Hematopoietic multipotent progenitor cell treated with erythropoietin and hydrocortisone succinate and interleukin-3 and kit ligand, for 17 days (in vitro differentiated cells): Measurements from ENCODE around the gene ITIH5.
A peak's percentile ranks its signal among the peaks of the same experiment; 100 is the strongest.

ENCODE experiments used
- DNase-seq: peaks from one replicate; pipeline ENCODE4 v3.0.0-alpha.2; 2015; ENCODE audit warnings: low spot score

The ITIH5 gene

DNA sequence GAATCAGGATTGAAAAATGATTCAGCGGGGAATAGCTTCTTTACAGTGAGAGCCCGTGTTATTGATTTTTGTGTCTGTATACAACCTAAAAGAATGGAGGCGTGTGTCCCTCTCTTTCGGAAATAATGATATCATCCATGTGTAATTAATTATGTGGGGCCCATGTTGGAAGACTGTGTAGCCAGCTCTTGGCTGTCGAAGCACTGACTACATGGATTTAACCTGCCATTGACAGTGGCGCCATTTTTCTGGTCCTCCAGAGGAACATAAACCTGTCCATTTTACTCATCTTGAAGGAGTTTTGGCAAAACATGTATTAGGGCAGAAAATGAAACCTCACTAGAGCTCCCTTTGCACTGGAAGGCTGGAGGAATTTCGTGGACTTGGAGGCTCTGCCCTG, 119.6 kb downstream of the ITIH5 start:
- no peak for DNase-seq

DNA sequence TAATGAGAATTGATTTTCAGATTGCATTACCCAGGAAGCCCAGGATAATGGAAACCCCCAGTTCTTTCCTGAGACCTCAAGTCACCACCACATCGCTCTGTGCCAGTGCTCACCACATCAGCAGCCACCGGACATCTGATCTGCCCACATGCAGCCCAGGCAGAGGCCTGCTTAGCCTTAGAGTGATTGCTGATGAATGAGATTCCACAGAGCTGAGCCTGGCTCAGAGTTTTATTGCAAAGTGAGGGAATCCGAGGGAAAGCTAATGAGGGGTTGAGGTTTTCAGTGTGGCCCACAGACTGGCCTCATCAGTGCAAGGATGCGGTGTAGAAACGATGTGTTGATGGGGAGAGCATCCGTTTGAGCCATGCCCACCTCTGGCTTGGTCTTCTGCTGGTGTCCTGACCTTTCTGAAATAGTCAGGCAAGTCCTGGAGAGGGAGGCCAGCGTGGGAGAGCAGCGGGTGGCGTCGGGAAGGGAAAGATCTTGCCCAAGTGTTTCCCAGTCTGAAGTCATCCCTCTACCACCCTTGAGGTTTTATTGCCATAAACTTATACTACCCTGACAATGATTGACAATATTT, 120.3 kb downstream of the ITIH5 start:
- DNase-seq, result no peak

DNA sequence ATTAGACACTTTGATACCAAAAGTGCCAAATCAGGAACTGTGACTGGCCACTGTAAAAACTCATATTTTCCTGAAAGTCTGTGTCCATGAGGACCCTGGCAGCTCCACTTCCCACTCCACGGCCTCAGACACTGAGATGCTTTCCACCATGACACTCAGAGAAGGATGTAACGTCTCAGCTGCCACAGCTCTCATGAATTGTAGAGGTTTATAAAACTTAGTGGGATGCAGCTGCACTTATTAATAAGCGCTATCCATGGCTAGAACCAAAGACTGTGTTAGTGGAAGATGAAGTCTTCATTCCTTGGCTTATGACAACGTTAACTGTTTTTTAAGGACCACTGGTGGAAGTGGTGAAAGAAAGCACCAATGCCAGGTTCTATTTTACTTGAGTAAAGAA, 121.0 kb downstream of the ITIH5 start:
- DNase-seq, result no peak

GRCh38 chr10:7545261-7545660, 121.5 kb downstream of the ITIH5 start:
- no peak for DNase-seq

DNA sequence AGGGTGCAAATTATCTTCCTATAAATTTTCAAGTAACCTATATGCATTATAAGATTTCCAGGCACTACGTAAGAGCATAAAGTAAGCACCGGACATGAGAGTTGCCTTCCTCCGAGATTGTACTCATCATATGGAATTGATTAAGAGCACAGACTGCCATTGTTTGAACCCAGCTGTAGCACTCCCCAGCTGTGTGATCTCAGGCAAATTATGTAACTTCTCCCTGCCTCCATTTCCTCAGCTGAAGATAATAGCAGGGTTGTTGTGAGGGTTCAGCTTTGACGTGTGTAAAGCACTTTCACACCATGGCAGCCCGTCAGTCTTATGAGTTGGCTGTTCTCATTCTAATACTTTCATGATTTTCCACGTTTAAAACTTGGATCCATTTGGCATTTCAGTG, 122.6 kb downstream of the ITIH5 start:
- no peak for DNase-seq

DNA sequence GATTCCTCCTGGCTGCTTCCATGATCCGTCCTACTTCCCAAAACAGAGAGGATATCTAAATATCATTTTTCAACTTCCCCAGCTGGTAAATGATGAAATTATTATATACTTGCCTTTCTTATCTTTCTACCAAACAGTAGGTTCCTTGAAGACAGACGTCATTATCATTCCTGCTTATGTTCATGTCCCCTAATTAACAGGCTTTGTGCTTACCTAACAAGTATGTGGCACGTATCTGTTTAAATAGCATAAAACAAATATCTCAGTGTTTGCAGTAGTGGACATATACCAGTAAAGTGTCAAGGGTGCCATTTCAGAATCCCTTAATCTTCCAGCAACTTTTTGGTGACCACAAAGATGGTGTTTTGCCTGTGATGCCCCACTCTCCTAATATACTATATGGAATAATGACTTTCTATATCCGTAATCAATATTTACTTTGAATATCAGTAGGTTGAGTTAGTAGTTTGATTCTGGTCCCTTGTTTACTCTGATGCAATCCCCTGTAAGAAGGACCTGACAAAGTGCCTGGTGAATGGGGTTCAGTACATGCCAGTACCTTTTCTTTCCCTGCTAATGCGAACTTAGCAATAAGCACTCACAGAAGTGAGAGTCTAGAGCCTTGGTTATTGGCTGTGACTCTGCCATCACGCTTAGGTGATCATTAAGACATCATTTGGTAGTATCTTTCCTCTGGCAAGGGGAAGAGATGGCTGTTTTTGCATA, 124.4 kb downstream of the ITIH5 start:
- no peak for DNase-seq

GRCh38 chr10:7541137-7542087, 125.4 kb downstream of the ITIH5 start:
- DNase-seq, result no peak

DNA sequence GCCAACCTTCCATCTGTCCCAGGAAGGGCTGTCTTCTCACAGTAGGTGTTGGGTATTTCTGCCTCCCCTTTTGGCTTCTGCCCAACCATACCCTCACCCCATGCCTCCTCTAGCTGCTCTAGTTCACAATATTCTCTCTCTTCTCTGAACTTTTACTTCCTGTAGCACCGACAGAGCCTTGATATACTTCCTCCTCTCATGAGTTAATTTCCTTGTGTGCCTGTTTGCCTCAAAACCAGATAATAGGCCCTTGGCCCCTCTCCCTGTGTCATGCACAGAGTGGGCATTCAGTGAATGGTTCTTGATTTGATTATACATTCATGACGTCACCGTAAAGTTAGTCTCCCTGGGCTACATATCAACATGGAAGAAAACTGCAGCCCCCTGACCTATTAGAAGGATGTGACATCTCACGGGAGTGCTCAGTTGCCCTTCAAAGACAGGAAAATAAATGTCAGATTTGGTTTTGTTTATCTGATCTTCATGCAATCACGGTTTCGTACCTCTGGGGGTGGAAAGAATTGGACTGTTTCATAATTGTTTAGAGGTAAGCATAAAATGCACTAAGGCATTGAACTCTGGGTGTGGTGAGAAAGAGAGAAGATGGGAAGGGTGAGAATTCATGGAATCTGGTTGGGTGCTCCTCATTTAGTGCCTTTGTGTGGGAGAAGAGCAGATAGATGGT, 127.7 kb downstream of the ITIH5 start:
- DNase-seq, result no peak

- DNase-seq, result no peak
Observed at GRCh38 chr10:7537126-7537525, 129.6 kb downstream of the ITIH5 start.

DNA sequence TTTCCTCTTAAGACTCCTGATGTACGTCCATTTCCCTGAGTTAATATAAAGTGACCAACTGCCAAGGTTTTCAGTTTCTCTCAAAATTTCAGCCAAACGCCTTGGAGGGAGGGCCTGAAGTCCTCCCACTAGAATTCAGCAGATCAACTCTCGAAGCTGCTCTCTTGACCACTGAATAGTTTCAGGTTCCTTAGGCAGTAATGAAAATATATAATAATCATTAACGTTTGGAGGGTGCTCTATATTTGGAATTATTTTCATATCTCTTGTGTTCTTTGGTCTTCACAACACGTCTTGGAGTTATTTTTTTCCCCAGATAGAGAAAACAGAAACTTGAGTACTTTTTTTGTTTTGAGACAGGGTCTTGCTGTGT, 132.3 kb downstream of the ITIH5 start:
- no peak for DNase-seq

GRCh38 chr10:7533657-7534479, 132.9 kb downstream of the ITIH5 start:
- no peak for DNase-seq

DNA sequence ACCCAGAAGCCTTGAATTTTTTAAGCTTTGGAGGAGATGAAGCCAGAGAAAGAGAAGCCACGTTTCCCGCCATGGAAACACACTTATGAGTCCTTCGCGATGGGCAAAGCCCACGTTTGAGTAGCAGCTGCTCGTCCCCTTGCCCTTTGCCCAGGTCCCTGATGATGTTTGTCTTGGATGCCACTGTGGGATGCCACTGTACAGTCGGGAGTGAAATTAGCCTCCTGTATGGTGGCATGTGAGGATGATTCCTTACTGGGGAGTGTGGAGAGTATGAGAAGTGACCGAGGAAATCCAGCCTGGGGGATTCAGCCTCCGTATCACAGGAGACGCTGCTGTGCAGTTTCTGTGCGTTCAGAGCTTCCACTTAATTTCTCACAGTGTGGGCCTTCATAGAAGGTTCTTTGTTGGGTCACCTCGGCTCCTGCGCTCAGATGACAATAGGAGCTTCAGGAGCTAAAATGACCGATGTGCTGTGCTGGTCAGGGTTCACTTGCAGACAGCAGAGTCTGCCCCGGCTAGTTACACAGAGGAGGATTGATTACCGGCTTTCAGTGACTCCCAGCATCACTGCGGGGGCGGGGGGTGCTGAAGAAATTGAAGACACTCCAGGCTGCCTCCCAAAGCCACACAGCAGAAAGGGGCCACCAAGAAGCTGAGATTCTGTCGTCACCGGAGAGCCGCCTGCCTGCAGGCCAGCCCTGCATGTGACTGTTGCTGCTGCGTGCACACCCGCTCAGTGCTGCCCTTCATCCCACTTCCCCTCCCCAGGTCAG, 133.9 kb downstream of the ITIH5 start:
- DNase-seq, result no peak

DNA sequence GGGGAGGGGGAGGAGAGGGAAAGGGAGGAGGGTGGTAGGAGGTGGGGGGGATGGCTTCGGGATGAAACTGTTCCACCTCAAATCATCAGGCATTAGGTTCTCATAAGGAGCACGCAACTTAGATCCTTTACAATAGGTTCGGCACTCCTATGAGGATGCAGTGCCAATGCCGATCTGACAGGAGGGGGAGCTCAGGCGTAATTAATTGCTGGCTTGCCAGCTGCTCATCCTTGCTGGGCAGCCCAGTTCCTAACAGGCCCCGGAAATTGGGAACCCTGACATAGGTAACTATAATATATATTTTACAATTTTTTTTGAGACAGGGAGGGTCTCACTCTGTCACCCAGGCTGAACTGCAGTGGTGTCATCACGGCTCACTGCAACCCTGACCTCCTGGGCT, 137.1 kb downstream of the ITIH5 start:
- no peak for DNase-seq

DNA sequence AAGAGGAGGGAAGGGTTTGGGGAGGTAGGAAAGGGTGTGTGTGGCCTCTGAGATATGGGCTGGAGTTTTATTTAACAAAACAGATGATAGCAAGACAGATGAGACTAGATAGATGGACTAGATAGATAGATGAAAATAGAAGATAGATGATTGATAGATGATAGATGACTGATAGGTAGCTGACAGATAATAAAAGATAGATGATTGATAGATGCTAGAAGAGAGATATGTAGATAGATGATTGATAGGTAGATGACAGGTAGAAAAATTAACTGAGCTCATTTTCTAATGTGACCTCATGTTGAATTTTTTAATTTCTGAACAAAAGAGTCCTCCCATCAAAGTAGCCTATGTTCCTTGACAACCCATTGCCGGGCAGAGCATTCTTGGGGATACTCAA, 139.3 kb downstream of the ITIH5 start:
- DNase-seq, result no peak

GRCh38 chr10:7526017-7526400, 140.8 kb downstream of the ITIH5 start:
- no peak for DNase-seq

GRCh38 chr10:7525314-7526016, 141.3 kb downstream of the ITIH5 start:
- peak; percentile 25 for DNase-seq

GRCh38 chr10:7523656-7524055, 143.1 kb downstream of the ITIH5 start:
- no peak for DNase-seq

GRCh38 chr10:7520507-7521485, 146.0 kb downstream of the ITIH5 start:
- no peak for DNase-seq

DNA sequence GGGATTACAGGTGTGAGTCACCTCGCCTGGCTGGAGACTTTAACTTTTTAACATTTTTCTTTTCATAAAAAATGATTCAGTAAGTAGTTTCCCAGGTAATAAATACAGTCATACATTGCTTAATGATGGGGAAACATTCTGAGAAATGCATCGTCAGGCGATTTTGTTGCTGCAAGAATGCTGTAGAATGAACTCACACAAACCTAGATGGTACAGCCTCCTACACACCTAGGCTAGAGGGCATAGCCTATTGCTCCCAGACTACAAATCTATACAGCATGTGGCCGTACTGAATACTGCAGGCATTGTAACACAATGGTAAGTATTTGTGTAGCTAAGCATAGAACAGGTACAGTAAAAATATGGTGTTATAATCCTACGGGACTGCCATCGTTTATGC, 147.4 kb downstream of the ITIH5 start:
- no peak for DNase-seq
